IMR-90 (cell line): ENCODE data around the gene UBR4.

ENCODE experiments used
- CEBPB ChIP-seq: IDR thresholded peaks from 2 replicates; pipeline ENCODE4 v1.6.1; 2012; ENCODE audit warnings: low read depth, low read length, improper control_type of control experiment
- CTCF ChIP-seq: conservative IDR thresholded peaks from 2 replicates; pipeline ENCODE4 v1.5.1; 2012; ENCODE audit warnings: mild to moderate bottlenecking, low read depth, low read length, improper control_type of control experiment
- POLR2A ChIP-seq: IDR thresholded peaks from 2 replicates; pipeline ENCODE4 v1.6.1; 2012; ENCODE audit warnings: mild to moderate bottlenecking, low read depth, low read length
- SMC3 ChIP-seq: fragments of 150-350 bp; IDR thresholded peaks from 2 replicates; pipeline ENCODE4 v1.6.1; 2016; ENCODE audit warnings: low read depth, mild to moderate bottlenecking, antibody characterized with exemption, low read length, moderate library complexity

DNA sequence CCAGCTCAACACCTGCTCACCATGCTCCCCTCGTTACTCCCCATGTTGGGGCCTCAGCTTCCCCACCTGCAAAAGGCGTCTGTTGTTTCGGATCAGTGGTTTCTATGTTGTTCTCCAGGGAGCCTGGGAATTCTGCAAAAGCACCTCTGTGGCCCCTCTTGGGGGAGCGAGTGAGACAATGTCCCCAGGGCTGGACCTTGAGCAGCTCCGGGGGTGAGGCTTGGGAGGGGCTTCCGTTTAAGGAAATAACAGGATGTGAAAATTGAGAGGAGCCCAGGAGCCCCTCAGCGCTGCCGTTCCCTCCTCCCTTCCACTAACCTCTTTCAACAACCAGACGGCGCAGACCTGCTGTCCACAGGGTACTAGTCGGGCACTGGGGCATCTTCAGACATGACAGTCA lies 155.1 kb downstream of the UBR4 start:
- TF ChIP-seq CEBPB (no peak), SMC3 (no peak), POLR2A (no peak), CTCF (no peak)
